Muscle layer of colon (tissue), 2 donors: ENCODE data around the gene RIN2.

ENCODE experiments used
- H3K27ac ChIP-seq: one replicate; pipeline ENCODE4 v1.7.0; 2013; ENCODE audit warnings: low read depth, mild to moderate bottlenecking, low read length, moderate library complexity
- H3K27me3 ChIP-seq, 2 donors: one replicate each; pipeline ENCODE4 v1.7.0; 2013; ENCODE audit warnings: low read length in 2 of 2, mild to moderate bottlenecking in 2 of 2; ENCODE audit not compliant: insufficient read depth in 2 of 2, control insufficient read depth in 1 of 2
- H3K36me3 ChIP-seq: one replicate; pipeline ENCODE4 v1.7.0; 2013; ENCODE audit warnings: mild to moderate bottlenecking, low read length; ENCODE audit not compliant: insufficient read depth
- H3K4me1 ChIP-seq: one replicate; pipeline ENCODE4 v1.7.0; 2013; ENCODE audit warnings: mild to moderate bottlenecking, low read length; ENCODE audit not compliant: insufficient read depth
- H3K4me3 ChIP-seq, 2 donors: one replicate each; pipeline ENCODE4 v1.7.0; 2013; ENCODE audit warnings: low read length in 2 of 2, low read depth in 1 of 2, mild to moderate bottlenecking in 1 of 2, moderate library complexity in 1 of 2
- H3K9ac ChIP-seq: one replicate; pipeline ENCODE4 v1.7.0; 2013; ENCODE audit warnings: low read length
- H3K9me3 ChIP-seq: one replicate; pipeline ENCODE4 v1.7.0; 2013; ENCODE audit warnings: mild to moderate bottlenecking, low read length
- donor health status: abdominal sarcoma.
- donor health status: Adenocarcinoma of cecum.

RIN2 gene

DNA sequence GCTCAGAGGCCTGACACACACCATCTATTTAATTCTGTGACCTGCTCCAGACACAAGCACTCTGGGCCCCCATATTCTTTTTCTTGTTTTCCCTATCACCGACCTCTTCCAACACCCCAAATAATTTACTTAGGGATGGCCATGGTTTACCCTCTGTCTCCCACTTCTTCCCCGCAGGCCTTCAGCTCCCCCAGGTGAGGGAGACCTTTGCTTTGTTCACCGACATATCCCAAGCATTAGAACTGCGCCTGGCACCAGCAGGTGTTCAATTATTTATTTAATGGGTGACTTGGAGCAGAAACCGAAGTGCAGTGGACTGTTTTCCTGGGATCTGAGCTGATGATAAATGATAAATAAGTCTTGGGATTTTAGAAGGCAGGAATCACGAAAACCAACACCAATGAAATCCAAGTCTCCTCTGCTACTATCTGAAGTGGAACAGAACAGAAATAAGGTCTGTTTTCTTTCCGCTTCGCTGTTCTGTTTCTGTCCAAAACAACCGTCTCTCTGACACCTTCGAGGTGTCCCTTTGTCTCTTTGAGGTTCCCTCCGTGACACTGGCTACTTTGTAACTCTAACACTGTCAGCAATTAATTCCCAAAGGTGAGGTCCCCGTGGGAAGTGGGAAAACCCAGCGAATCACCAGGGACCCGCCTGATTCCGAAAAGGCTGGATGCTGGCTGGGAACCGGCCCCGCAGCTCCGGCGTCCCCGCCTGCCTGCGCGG, 1.1 kb upstream of the RIN2 start:
- Histone ChIP-seq H3K4me1 (peaks cover 16% of the 10 kb centered on the region), H3K27me3 (no peaks in the 10 kb centered on the region), H3K4me3 (peak overlapping the region; percentile 45 to 84), H3K9ac (peak overlapping the region; percentile 89), H3K36me3 (no peaks in the 10 kb centered on the region), H3K9me3 (no peaks in the 10 kb centered on the region), H3K27ac (peak overlapping the region; percentile 80)

DNA sequence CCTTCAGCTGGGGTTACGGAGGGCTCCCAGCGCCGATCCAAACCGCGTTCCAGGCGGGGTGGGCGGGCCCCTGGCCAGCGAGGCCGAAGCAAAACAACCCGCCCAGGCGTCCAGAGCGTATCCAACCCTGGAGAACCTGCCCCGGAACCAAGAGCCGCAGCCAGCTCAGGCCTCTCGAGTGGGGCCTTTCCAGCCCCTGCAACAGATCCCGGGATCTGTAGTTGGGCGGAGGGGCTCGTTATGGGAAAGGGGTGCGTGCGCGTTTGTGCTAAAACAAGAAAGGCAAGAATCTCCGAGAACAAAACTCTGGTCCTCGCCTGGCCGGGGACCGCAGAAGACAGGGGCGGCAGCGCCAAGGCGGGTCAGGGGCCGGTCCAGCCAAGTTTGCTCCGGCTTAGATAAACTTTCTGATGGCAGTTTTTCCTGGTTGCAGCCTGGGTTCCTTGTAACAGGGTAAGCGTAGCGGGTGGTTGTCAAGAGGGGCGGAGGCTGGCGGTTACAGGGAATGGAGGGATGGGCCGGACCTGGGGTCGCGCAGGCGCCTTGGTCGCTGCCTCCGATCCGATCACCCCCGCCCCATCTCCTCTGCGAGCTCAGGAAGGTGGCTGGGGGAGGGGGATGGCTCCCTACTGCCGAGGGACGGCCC, 448 bp upstream of the RIN2 start:
- H3K36me3 ChIP-seq: no peaks in the 10 kb centered on the region
- H3K9me3 ChIP-seq: no peaks in the 10 kb centered on the region
- H3K9ac ChIP-seq: peak overlapping the region; percentile 89
- H3K27me3 ChIP-seq: no peaks in the 10 kb centered on the region
- H3K4me3 ChIP-seq: peak overlapping the region; percentile 45 to 84
- peaks cover 16% of the 10 kb centered on the region for H3K4me1 ChIP-seq
- peak overlapping the region; percentile 80 for H3K27ac ChIP-seq

DNA sequence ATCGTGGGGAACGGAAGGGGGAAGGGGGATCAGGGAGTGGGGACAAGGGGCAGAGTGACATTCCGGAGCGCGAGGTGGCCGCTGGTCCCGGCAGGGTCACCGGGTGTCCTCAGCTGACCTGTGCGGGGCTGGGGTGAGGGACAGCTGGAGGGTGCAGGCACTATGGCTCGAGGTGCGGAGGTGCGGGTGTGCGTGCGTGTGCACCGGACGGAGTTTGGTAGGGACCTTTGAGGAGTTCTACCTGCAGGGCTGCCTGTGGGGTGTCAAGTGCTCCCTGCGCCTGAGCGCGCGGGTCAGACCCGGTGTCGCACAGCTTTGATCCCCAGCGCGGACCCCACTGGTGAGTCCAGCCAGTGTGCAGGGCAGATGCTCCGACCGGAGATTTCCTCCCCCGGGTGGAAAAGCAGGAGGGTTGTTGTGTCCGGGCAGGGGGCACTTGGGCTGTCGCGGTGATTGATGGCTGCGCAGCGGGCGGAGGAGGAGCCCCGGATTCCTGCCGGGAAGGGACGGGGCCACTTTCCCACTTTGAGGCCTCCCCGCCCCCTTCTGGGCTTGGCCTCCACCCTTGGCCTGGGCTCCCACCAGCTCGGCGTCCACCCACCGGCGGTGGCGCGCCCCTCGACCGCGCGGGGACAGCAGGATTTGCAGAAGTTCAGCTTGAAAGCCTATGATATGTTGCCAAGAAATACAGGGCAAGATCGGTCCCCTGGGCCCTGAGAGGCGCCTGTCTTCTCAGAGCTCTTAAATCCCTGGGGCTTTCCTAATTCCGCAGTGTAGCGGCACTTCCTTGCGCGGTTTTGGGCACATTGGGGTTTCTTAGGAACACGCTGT, 658 bp downstream of the RIN2 start:
- no peaks in the 10 kb centered on the region for H3K27me3 ChIP-seq
- H3K4me1 ChIP-seq: peaks cover 16% of the 10 kb centered on the region
- peak overlapping the region; percentile 80 for H3K27ac ChIP-seq
- no peaks in the 10 kb centered on the region for H3K36me3 ChIP-seq
- H3K9ac ChIP-seq: peak overlapping the region; percentile 89
- peak overlapping the region; percentile 45 to 84 for H3K4me3 ChIP-seq
- no peaks in the 10 kb centered on the region for H3K9me3 ChIP-seq

DNA sequence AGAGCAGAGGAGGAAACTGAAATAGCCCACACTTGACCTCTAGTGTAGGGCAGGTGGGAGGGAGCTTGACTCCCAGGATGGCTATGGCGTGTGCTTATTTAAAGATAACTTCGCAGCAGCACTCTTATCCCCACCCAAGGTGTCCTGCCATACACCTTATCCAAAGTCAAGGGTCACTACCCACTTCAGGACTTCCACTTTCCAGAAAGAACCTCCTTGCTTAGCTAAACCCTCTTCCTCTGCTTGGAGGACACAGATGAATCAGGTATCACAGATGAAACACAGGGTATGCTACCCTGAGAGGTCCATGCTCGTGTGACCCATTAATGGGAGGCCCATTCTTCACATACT, 2.3 kb downstream of the RIN2 start:
- Histone ChIP-seq H3K36me3 (no peaks in the 10 kb centered on the region), H3K4me3 (no peak overlapping the region), H3K9me3 (no peaks in the 10 kb centered on the region), H3K27me3 (no peaks in the 10 kb centered on the region), H3K4me1 (peaks cover 16% of the 10 kb centered on the region), H3K27ac (no peak overlapping the region), H3K9ac (no peak overlapping the region)

DNA sequence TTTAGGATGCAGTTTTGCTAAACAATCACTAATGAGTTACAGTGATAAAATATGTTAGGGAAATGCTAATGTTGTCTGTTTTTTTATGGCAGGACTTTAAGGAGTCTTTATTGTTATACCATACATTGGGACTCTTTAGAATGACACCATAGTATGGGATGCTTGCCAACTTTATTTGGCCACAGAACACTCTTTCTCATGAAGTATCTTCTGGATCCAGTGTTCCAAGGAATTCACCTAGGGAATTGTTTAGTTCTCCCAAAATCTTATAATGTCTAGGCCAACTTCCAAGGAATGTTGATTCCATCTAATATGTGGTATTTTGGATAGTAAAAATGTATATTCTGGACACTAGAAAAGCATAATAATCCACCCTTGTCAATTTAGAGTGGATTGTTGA, 3.3 kb downstream of the RIN2 start:
- Histone ChIP-seq H3K4me1 (peaks cover 16% of the 10 kb centered on the region), H3K27ac (no peak overlapping the region)

DNA sequence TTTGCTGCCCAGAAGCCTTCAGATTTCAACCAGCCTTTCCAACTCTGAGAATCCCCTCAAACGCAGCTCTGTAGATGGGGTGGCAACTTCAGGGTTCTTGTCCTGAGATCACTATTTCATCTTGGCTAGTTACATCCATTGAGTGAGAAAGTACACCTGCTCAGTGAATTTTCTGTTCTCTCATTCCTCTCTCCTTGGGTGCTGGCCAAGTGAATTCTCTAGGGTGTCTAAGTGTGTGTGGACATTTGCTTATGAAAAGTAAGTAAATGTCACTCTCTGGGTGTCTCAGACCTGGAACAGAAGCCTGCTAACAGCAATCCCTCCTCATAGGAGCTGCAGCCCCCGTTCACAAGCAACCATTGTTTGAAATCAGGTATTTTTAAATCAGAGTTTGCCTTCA, 3.8 kb downstream of the RIN2 start:
- Histone ChIP-seq H3K27me3 (no peaks in the 10 kb centered on the region), H3K27ac (no peak overlapping the region), H3K4me3 (no peak overlapping the region), H3K36me3 (no peaks in the 10 kb centered on the region), H3K9me3 (no peaks in the 10 kb centered on the region), H3K9ac (no peak overlapping the region), H3K4me1 (peaks cover 11% of the 10 kb centered on the region)

More for the DNA sequence above, 3.3 kb downstream of the RIN2 start:
- no peak overlapping the region for H3K4me3 ChIP-seq
- H3K9me3 ChIP-seq: no peaks in the 10 kb centered on the region
- H3K27me3 ChIP-seq: no peaks in the 10 kb centered on the region
- H3K36me3 ChIP-seq: no peaks in the 10 kb centered on the region
- H3K9ac ChIP-seq: no peak overlapping the region

DNA sequence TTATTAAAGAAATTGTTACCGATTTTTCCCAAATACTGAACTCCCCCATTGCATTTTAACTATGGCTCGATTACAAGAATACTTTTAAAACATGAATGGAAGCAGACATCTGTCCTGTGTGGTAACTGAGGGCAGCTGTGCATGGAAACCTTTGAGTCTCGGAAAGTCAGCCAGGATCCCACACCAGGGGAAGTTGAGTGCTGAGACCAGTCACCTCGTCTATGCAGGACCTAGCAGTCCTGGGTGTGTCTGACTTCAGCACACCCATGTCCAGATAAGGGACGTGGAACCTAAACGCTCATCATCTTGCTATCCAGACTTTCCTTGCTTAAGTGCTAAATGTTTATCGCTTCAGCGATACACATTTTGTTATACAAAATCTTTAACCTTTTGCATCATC, 6.1 kb downstream of the RIN2 start:
- no peaks in the 10 kb centered on the region for H3K9me3 ChIP-seq
- H3K27me3 ChIP-seq: no peaks in the 10 kb centered on the region
- no peak overlapping the region for H3K9ac ChIP-seq
- no peaks in the 10 kb centered on the region for H3K36me3 ChIP-seq
- H3K4me3 ChIP-seq: no peak overlapping the region
- peaks cover 5% of the 10 kb centered on the region for H3K4me1 ChIP-seq
- no peak overlapping the region for H3K27ac ChIP-seq

DNA sequence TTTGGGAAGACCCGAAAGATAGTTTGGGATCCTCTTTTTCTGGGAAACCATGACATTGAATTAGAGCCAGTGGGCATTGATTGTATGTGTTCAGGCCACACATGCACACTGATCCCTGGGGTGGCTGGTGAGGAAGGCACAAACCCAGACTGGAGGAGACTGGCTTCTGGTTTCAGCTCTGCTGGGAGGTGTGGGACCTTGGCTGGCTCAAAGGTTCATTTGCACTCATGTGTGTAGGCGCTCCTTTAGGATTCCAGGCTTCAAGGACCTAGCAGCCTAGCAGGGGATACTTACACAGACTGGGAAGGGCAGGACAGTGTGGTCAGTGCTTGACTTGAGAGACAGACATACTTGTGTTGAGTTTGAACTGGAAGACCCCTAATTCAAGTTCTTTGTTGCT, 7.2 kb downstream of the RIN2 start:
- H3K4me3 ChIP-seq: no peak overlapping the region
- no peak overlapping the region for H3K27ac ChIP-seq
- no peaks in the 10 kb centered on the region for H3K36me3 ChIP-seq
- no peaks in the 10 kb centered on the region for H3K27me3 ChIP-seq
- H3K9me3 ChIP-seq: no peaks in the 10 kb centered on the region
- H3K4me1 ChIP-seq: peaks cover under 1% of the 10 kb centered on the region
- H3K9ac ChIP-seq: no peak overlapping the region

DNA sequence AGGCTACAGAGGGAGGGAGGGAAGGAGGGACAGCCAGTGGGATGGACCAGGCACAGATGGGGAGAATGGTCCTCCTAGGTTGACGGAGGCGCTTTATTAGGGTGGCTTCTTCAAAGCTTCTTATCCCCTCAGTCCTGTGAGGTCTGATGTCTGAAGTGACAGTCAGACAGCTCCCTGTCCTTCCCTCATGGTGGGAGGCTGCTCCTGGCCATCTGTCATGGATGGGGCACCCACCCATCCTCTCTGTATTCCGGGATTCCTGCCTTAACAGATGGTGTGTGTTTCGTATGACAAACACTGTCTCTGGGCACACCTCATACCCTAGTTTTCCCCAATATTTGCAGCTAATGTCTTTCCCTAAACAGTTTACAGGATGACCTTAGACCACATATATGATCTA, 7.9 kb downstream of the RIN2 start:
- H3K27ac ChIP-seq: no peak overlapping the region

DNA sequence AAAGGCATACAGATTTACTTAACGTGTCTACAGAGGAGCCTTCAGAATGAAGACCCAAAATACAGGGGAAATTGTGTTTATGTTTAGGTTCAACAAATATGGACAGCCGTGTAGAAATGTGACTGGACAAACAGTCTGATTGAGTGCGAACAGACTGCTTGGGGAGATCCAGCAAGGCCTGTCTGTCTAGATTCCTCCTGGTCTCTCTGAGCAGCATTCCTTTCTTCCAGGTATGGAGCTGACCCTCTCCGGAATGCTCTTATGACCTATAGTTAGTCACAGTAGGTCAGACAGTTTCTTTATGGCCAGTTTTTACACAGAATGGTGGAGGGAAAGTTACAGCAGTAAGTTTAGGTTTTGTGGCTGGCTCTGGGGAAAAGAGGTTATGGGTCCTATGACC, 9.0 kb downstream of the RIN2 start:
- no peak overlapping the region for H3K27ac ChIP-seq
- H3K9me3 ChIP-seq: no peaks in the 10 kb centered on the region
- no peak overlapping the region for H3K4me3 ChIP-seq
- no peaks in the 10 kb centered on the region for H3K4me1 ChIP-seq
- H3K9ac ChIP-seq: no peak overlapping the region
- H3K27me3 ChIP-seq: no peaks in the 10 kb centered on the region
- no peaks in the 10 kb centered on the region for H3K36me3 ChIP-seq

More for the DNA sequence above, 7.9 kb downstream of the RIN2 start:
- Histone ChIP-seq H3K27me3 (no peaks in the 10 kb centered on the region), H3K4me3 (no peak overlapping the region), H3K9me3 (no peaks in the 10 kb centered on the region), H3K9ac (no peak overlapping the region), H3K36me3 (no peaks in the 10 kb centered on the region), H3K4me1 (no peaks in the 10 kb centered on the region)

DNA sequence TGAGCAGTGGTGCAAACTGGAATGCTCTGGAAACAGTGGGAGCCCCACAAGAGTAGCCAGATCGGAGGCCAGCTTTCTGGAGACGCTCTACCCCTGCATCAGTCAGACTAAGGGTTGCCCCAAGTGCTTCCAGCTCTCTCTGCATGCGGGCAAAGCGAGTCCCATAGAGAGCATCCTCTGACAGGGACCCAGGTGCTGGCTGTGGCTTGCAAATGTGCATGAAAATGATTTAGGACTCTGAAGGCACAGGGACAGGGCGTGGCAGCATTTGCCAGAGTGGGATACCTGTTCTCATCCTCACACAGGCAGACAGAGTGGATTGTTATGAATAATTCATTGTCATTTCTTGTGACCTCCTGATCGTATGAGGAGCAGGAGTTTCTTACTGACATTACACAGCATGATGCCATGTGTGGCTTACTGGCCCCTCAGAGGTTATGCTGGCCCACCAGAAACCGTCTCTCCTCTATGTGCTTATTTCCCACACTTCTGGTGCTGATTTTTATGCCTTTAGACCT, 10.3 kb downstream of the RIN2 start:
- no peaks in the 10 kb centered on the region for H3K36me3 ChIP-seq
- H3K9me3 ChIP-seq: no peaks in the 10 kb centered on the region
- no peaks in the 10 kb centered on the region for H3K4me1 ChIP-seq
- no peak overlapping the region for H3K4me3 ChIP-seq
- no peak overlapping the region for H3K9ac ChIP-seq
- H3K27me3 ChIP-seq: no peaks in the 10 kb centered on the region
- no peak overlapping the region for H3K27ac ChIP-seq
